Measurements from ENCODE around the gene PABPC1L. TPM values are rescaled to one million over a fixed set of nuclear protein-coding genes. Genes with fewer than 3 reads are reported as not detected.
A peak's percentile ranks its signal among the peaks of the same experiment; 100 is the strongest.

PABPC1L gene
- total RNA-seq, 1 donor from 2014 or later: 17.1 TPM

DNA sequence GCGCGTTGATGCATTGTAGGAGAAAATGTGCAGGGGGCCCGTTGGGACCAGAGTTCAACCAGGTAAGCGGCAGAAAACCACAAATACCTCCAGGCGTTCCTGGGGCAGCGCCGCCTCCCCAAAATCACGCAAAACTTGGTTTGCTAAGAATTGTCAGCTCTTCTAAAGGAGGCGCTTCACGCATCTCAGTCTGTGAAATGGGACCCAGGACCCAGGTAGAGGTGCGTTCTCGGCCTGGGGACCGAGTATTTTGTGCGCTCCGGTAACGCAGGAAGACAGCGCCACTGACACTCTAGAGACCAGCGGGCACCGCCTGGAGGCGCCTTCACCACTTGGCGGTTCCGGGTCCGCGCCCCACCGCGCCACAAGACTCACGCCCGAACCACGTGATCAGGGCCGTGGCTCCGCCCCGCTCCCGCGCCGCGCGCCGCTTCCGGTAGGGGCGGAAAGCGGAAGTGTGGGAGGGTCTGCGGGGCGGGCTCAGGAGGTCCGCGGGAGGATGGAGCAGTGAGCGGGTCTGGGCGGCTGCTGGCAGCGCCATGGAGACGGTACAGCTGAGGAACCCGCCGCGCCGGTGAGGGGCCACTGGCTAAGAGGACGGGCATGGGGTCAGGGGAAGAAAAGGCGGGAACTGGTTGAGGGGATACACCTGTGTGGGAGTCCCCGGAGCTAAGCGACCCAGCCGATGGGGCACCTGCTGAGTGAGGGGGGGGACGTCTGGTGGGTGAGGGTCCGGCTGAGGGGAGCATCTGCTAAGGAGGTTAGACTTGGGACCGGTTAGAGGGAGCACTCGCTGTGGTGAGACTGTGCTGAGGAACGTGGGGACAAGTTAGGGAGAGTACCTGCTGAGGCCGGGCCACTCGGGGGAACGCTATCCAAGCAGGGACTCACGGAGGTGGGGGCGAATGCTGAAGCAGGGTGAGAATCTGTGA is 56.4 kb downstream of the PABPC1L start, which contains the start of gene STK4:
Gene STK4 (plus strand): TSS at position 483 of the 932 bp plus-strand sequence. CDS start 57 bp downstream, at position 540.
- Histone ChIP-seq H3K36me3 (ENCODE audit: control insufficient read depth, insufficient read depth, low read length) (no peaks in the 10 kb centered on the region), H3K27me3 (ENCODE audit: control insufficient read depth, insufficient read depth, low read length) (no peaks in the 10 kb centered on the region), H3K4me3 (ENCODE audit: low read depth, low read length) (peak within 1 kb of the TSS; percentile 79)
- DNase-seq (ENCODE audit: low read depth): peak; percentile 83
- FAIRE-seq: no peak
- TF ChIP-seq, protein P1, sequence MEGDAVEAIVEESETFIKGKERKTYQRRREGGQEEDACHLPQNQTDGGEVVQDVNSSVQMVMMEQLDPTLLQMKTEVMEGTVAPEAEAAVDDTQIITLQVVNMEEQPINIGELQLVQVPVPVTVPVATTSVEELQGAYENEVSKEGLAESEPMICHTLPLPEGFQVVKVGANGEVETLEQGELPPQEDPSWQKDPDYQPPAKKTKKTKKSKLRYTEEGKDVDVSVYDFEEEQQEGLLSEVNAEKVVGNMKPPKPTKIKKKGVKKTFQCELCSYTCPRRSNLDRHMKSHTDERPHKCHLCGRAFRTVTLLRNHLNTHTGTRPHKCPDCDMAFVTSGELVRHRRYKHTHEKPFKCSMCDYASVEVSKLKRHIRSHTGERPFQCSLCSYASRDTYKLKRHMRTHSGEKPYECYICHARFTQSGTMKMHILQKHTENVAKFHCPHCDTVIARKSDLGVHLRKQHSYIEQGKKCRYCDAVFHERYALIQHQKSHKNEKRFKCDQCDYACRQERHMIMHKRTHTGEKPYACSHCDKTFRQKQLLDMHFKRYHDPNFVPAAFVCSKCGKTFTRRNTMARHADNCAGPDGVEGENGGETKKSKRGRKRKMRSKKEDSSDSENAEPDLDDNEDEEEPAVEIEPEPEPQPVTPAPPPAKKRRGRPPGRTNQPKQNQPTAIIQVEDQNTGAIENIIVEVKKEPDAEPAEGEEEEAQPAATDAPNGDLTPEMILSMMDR (IDR thresholded peaks at IDR 0.05; ENCODE audit: insufficient read depth, low read length, severe bottlenecking): peak; percentile 73

DNA sequence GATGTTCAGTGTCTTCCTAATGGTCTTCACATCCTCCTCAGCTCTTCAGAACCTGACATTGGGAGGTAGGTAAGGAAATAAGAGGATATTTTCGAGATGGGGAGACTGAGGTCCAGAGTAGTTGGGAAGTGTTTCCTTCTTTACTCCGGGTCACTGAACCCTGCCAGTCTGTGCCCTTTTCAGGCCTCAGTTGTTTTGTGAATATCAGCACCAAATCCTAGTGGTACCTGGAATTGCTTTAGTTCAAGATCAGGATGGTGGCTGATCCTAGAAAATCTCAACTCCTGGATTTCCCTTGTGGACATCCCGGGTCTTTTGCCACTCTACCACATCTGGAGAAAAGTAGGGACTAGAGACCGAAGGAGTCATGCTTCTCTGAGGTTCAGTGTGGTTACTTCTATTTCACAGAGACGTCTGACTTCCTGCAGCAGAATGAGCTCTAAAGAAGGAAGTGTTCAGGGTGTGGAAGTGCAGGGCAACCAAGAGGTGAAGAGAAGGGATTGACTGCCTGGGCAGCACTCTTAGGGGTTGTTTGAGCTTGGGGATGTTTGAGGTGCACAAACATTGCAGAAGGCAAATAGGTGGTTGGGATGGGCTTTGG is 57.4 kb downstream of the PABPC1L start:
- DNase-seq (ENCODE audit: low read depth): peak; percentile 20
- no peak for FAIRE-seq
- Histone ChIP-seq H3K4me3 (ENCODE audit: low read depth, low read length) (peak overlapping the region; percentile 79), H3K27me3 (ENCODE audit: control insufficient read depth, insufficient read depth, low read length) (no peaks in the 10 kb centered on the region), H3K36me3 (ENCODE audit: control insufficient read depth, insufficient read depth, low read length) (no peaks in the 10 kb centered on the region)
- TF ChIP-seq, protein P1 (IDR thresholded peaks at IDR 0.05; ENCODE audit: insufficient read depth, low read length, severe bottlenecking): no peak

DNA sequence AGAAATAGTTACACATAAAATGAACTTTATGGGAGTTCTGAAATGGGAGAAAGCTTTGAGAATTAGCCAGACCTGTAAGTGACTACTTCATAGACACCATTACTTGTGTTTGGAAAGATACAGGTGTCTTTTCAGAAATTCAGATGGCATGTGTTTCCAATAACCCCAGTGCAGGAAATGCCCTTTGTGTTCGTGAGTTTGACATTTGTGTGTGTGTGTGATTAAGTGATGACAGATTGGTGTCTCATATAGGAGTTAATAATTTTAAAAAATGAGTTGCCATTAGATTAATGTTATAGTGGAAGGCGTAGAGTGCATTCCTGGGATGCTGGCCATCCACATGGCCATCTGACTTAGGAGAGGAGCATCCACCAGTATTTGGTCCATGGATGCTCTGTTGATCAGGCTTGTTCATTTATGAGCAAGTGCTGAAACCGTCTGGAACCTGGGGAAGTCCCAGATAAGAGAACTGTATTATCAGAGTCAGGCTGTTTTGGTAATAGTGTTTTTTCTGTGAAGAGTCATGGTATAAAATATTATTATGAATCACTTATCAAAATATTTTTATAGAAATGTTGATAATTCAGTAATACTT is 59.5 kb downstream of the PABPC1L start:
- TF ChIP-seq, protein P1 (IDR thresholded peaks at IDR 0.05; ENCODE audit: insufficient read depth, low read length, severe bottlenecking): no peak
- H3K36me3 ChIP-seq (ENCODE audit: control insufficient read depth, insufficient read depth, low read length): peaks cover 2% of the 10 kb centered on the region
- no peak for FAIRE-seq
- DNase-seq (ENCODE audit: low read depth): no peak
- no peak overlapping the region for H3K4me3 ChIP-seq (ENCODE audit: low read depth, low read length)
- no peaks in the 10 kb centered on the region for H3K27me3 ChIP-seq (ENCODE audit: control insufficient read depth, insufficient read depth, low read length)

DNA sequence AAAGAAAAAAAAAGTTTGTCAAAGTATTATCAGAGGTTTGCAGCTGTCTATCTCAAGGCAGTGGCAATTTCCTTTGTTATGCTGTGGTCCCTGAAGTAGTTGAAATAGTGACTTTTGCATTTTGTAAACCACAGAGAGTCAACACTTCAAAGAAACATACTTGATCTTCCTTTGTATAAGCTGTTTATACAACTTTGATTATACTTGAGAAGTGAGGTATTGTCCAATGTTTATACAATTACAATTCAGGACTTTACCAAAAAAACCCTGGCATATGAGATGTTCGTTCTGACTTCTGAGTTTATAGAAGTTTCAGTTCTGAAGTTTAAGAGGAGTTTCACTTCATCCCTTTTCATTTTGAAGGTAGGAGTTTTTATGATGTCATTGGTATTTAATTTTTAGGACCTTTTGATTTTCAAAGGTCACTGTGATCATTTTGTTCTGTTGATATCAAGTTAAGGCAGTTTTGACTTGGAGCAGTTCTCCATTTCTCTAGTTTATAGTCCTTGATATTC is 60.4 kb downstream of the PABPC1L start:
- FAIRE-seq (no peak), DNase-seq (ENCODE audit: low read depth) (no peak)
- TF ChIP-seq, protein P1 (IDR thresholded peaks at IDR 0.05; ENCODE audit: insufficient read depth, low read length, severe bottlenecking): no peak
- Histone ChIP-seq H3K36me3 (ENCODE audit: control insufficient read depth, insufficient read depth, low read length) (peaks cover 6% of the 10 kb centered on the region), H3K4me3 (ENCODE audit: low read depth, low read length) (no peak overlapping the region), H3K27me3 (ENCODE audit: control insufficient read depth, insufficient read depth, low read length) (no peaks in the 10 kb centered on the region)

DNA sequence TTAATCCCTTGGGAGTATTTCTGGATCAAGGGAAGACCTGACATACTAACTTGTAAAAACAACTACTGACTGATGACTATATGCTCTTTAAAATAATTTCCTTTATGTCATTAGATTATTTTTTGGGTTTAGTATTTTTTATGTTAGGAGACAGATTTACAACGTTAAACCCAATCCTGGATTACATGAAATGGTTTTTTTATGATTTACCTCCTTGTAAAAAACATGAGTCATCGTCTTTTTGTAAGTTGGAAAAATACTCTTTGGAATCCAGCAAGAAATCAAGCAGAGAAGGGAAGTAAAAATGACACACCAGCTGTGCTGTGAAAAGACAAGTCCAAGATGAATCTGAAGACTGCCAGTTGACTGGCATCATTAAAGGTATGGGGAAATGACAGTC is 63.2 kb downstream of the PABPC1L start:
- TF ChIP-seq, protein P1 (IDR thresholded peaks at IDR 0.05; ENCODE audit: insufficient read depth, low read length, severe bottlenecking): no peak
- H3K27me3 ChIP-seq (ENCODE audit: control insufficient read depth, insufficient read depth, low read length): no peaks in the 10 kb centered on the region
- H3K4me3 ChIP-seq (ENCODE audit: low read depth, low read length): no peak overlapping the region
- FAIRE-seq (no peak), DNase-seq (ENCODE audit: low read depth) (no peak)
- peaks cover 6% of the 10 kb centered on the region for H3K36me3 ChIP-seq (ENCODE audit: control insufficient read depth, insufficient read depth, low read length)
